ENCODE data around the gene FOXJ1.

The FOXJ1 gene

GRCh38 chr17:76102944-76103273 lies 38.1 kb downstream of the FOXJ1 start:
- Histone ChIP-seq H3K9me3 (ENCODE audit: insufficient read depth, low read length) (no peaks in the 10 kb centered on the region), H3K27ac (ENCODE audit: low read length) (peak overlapping the region; percentile 28), H4K20me1 (ENCODE audit: insufficient read depth, low read length) (no peaks in the 10 kb centered on the region), H3K36me3 (replicated peaks; ENCODE audit: low read depth, low read length) (peaks cover 15% of the 10 kb centered on the region), H3K4me2 (ENCODE audit: low read length) (peak overlapping the region; percentile 92), H3K79me2 (ENCODE audit: low read length) (peaks cover 10% of the 10 kb centered on the region), H3K4me3 (ENCODE audit: low read length) (peak overlapping the region; percentile 94), H3K9ac (ENCODE audit: low read length) (peak overlapping the region; percentile 83), H2AFZ (ENCODE audit: low read depth, low read length) (no peak overlapping the region), H3K4me1 (ENCODE audit: low read length) (peaks cover 10% of the 10 kb centered on the region), H3K27me3 (ENCODE audit: low read depth, low read length) (no peaks in the 10 kb centered on the region)
- TF ChIP-seq, protein P1, sequence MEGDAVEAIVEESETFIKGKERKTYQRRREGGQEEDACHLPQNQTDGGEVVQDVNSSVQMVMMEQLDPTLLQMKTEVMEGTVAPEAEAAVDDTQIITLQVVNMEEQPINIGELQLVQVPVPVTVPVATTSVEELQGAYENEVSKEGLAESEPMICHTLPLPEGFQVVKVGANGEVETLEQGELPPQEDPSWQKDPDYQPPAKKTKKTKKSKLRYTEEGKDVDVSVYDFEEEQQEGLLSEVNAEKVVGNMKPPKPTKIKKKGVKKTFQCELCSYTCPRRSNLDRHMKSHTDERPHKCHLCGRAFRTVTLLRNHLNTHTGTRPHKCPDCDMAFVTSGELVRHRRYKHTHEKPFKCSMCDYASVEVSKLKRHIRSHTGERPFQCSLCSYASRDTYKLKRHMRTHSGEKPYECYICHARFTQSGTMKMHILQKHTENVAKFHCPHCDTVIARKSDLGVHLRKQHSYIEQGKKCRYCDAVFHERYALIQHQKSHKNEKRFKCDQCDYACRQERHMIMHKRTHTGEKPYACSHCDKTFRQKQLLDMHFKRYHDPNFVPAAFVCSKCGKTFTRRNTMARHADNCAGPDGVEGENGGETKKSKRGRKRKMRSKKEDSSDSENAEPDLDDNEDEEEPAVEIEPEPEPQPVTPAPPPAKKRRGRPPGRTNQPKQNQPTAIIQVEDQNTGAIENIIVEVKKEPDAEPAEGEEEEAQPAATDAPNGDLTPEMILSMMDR (IDR thresholded peaks at IDR 0.05; ENCODE audit: low read depth, low read length) = no peak
- no peak for TF ChIP-seq EZH2phosphoT487 (IDR thresholded peaks at IDR 0.05; ENCODE audit: low read depth)

- TF ChIP-seq EZH2phosphoT487 (IDR thresholded peaks at IDR 0.05; ENCODE audit: low read depth) = no peak
- TF ChIP-seq, protein P1 (IDR thresholded peaks at IDR 0.05; ENCODE audit: low read depth, low read length) = no peak
- no peak overlapping the region for H2AFZ ChIP-seq (ENCODE audit: low read depth, low read length)
- H4K20me1 ChIP-seq (ENCODE audit: insufficient read depth, low read length) = no peaks in the 10 kb centered on the region
These were observed 43.2 kb downstream of the FOXJ1 start for GRCh38 chr17:76097716-76098295.

DNA sequence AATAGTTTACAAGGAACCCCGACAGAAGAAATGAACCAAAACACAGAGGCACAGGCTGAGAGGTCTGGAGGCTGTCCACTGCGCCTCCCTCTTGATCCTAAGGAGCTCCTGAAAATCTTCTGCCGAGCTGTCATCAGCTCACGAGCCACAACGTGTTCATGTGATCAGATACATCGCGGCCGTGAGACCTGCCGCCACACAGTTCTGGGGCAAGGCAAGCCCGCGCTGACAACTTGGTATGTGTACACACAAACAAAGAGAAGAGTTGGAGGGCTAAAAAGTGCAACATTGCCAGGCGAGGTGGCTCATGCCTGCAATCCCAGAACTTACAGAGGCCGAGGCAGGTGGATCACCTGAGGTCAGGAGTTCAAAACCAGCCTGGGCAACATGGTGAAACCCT lies 45.1 kb downstream of the FOXJ1 start:
- H3K4me2 ChIP-seq (ENCODE audit: low read length) = no peak overlapping the region
- TF ChIP-seq, protein P1 (IDR thresholded peaks at IDR 0.05; ENCODE audit: low read depth, low read length) = no peak
- no peak for TF ChIP-seq EZH2phosphoT487 (IDR thresholded peaks at IDR 0.05; ENCODE audit: low read depth)

More at GRCh38 chr17:76097716-76098295, 43.2 kb downstream of the FOXJ1 start:
- Histone ChIP-seq H3K27me3 (ENCODE audit: low read depth, low read length) (no peaks in the 10 kb centered on the region), H3K4me2 (ENCODE audit: low read length) (no peak overlapping the region), H3K79me2 (ENCODE audit: low read length) (peaks cover 3% of the 10 kb centered on the region), H3K36me3 (replicated peaks; ENCODE audit: low read depth, low read length) (peaks cover 35% of the 10 kb centered on the region), H3K4me1 (ENCODE audit: low read length) (peaks cover 3% of the 10 kb centered on the region), H3K4me3 (ENCODE audit: low read length) (no peak overlapping the region), H3K9ac (ENCODE audit: low read length) (no peak overlapping the region), H3K27ac (ENCODE audit: low read length) (no peak overlapping the region), H3K9me3 (ENCODE audit: insufficient read depth, low read length) (no peaks in the 10 kb centered on the region)

GRCh38 chr17:76094046-76094445 lies 47.0 kb downstream of the FOXJ1 start:
- H3K27me3 ChIP-seq (ENCODE audit: low read depth, low read length) = no peaks in the 10 kb centered on the region
- no peak overlapping the region for H3K9ac ChIP-seq (ENCODE audit: low read length)
- H3K4me3 ChIP-seq (ENCODE audit: low read length) = no peak overlapping the region
- H3K4me2 ChIP-seq (ENCODE audit: low read length) = no peak overlapping the region
- no peaks in the 10 kb centered on the region for H3K9me3 ChIP-seq (ENCODE audit: insufficient read depth, low read length)
- H4K20me1 ChIP-seq (ENCODE audit: insufficient read depth, low read length) = no peaks in the 10 kb centered on the region
- H2AFZ ChIP-seq (ENCODE audit: low read depth, low read length) = no peak overlapping the region
- TF ChIP-seq EZH2phosphoT487 (IDR thresholded peaks at IDR 0.05; ENCODE audit: low read depth) = no peak
- TF ChIP-seq, protein P1 (IDR thresholded peaks at IDR 0.05; ENCODE audit: low read depth, low read length) = no peak
- H3K36me3 ChIP-seq (replicated peaks; ENCODE audit: low read depth, low read length) = peaks cover 30% of the 10 kb centered on the region
- H3K79me2 ChIP-seq (ENCODE audit: low read length) = no peaks in the 10 kb centered on the region
- H3K4me1 ChIP-seq (ENCODE audit: low read length) = no peaks in the 10 kb centered on the region
- H3K27ac ChIP-seq (ENCODE audit: low read length) = no peak overlapping the region

More for the DNA sequence above, 45.1 kb downstream of the FOXJ1 start:
- Histone ChIP-seq H3K9ac (ENCODE audit: low read length) (no peak overlapping the region), H3K9me3 (ENCODE audit: insufficient read depth, low read length) (no peaks in the 10 kb centered on the region), H3K4me1 (ENCODE audit: low read length) (no peaks in the 10 kb centered on the region), H3K79me2 (ENCODE audit: low read length) (no peaks in the 10 kb centered on the region), H3K27ac (ENCODE audit: low read length) (no peak overlapping the region), H3K4me3 (ENCODE audit: low read length) (no peak overlapping the region), H2AFZ (ENCODE audit: low read depth, low read length) (no peak overlapping the region), H3K36me3 (replicated peaks; ENCODE audit: low read depth, low read length) (peaks cover 32% of the 10 kb centered on the region), H3K27me3 (ENCODE audit: low read depth, low read length) (no peaks in the 10 kb centered on the region), H4K20me1 (ENCODE audit: insufficient read depth, low read length) (no peaks in the 10 kb centered on the region)
